ENCODE data around the gene CNOT4. TPM values are rescaled to one million over a fixed set of nuclear protein-coding genes. Genes with fewer than 3 reads are reported as not detected.
"Not testable (repeated sequence)": the region's sequence is repeated elsewhere in the genome, so short reads cannot be mapped to it uniquely, and the experiment has no call there.

The CNOT4 gene
- total RNA-seq, 3 donors from 2014 or later: 21.6 to 31.6 (median 22.2) TPM

GRCh38 chr7:135448753-135449152, 61.1 kb downstream of the CNOT4 start:
- TF ChIP-seq CTCF (IDR thresholded peaks at IDR 0.05) (no peak), POLR2AphosphoS5 (IDR thresholded peaks at IDR 0.05) (no peak), POLR2A (IDR thresholded peaks at IDR 0.05) (no peak)
- Histone ChIP-seq H3K27me3 (no peaks in the 10 kb centered on the region), H3K36me3 (no peaks in the 10 kb centered on the region)

GRCh38 chr7:135447748-135448147, 62.2 kb downstream of the CNOT4 start:
- no peak for DNase-seq (ENCODE audit: low spot score in 2 of 2)

More at GRCh38 chr7:135448753-135449152, 61.1 kb downstream of the CNOT4 start:
- H3K4me3 ChIP-seq: no peak overlapping the region
- no peak overlapping the region for H3K27ac ChIP-seq
- H3K9me3 ChIP-seq: no peaks in the 10 kb centered on the region
- H3K4me1 ChIP-seq: no peaks in the 10 kb centered on the region
- no peak for DNase-seq (ENCODE audit: low spot score in 2 of 2)
- intact Hi-C loops (cut with DNase I; ENCODE audit: low total_unique reads): no loop called here

GRCh38 chr7:135445690-135446089, 64.2 kb downstream of the CNOT4 start:
- DNase-seq (ENCODE audit: low spot score in 2 of 2): no peak
- Histone ChIP-seq H3K4me3 (no peak overlapping the region), H3K27ac (no peak overlapping the region), H3K36me3 (no peaks in the 10 kb centered on the region), H3K9me3 (no peaks in the 10 kb centered on the region), H3K4me1 (no peaks in the 10 kb centered on the region), H3K27me3 (no peaks in the 10 kb centered on the region)
- intact Hi-C loops (cut with DNase I; ENCODE audit: low total_unique reads): no loop called here
- no peak for TF ChIP-seq POLR2A (IDR thresholded peaks at IDR 0.05)
- TF ChIP-seq CTCF (IDR thresholded peaks at IDR 0.05): no peak
- TF ChIP-seq POLR2AphosphoS5 (IDR thresholded peaks at IDR 0.05): no peak

More at GRCh38 chr7:135447748-135448147, 62.2 kb downstream of the CNOT4 start:
- intact Hi-C loops (cut with DNase I; ENCODE audit: low total_unique reads): no loop called here
- no peak overlapping the region for H3K27ac ChIP-seq
- TF ChIP-seq POLR2AphosphoS5 (IDR thresholded peaks at IDR 0.05) (no peak), CTCF (IDR thresholded peaks at IDR 0.05) (no peak), POLR2A (IDR thresholded peaks at IDR 0.05) (no peak)
- H3K9me3 ChIP-seq: no peaks in the 10 kb centered on the region
- H3K36me3 ChIP-seq: no peaks in the 10 kb centered on the region
- no peaks in the 10 kb centered on the region for H3K27me3 ChIP-seq
- H3K4me3 ChIP-seq: no peak overlapping the region
- H3K4me1 ChIP-seq: no peaks in the 10 kb centered on the region

- DNase-seq (ENCODE audit: low spot score in 2 of 2); H3K27me3 ChIP-seq; H3K9me3 ChIP-seq; H3K4me1 ChIP-seq; intact Hi-C loops (cut with DNase I; ENCODE audit: low total_unique reads); H3K36me3 ChIP-seq; H3K27ac ChIP-seq; H3K4me3 ChIP-seq: not testable (repeated sequence)
Measured at GRCh38 chr7:135445266-135445665, 64.6 kb downstream of the CNOT4 start.

GRCh38 chr7:135441791-135442190, 68.1 kb downstream of the CNOT4 start:
- intact Hi-C loops (cut with DNase I; ENCODE audit: low total_unique reads): no loop called here
- no peak for DNase-seq (ENCODE audit: low spot score in 2 of 2)
- no peak overlapping the region for H3K27ac ChIP-seq
- no peaks in the 10 kb centered on the region for H3K36me3 ChIP-seq
- no peak overlapping the region for H3K4me3 ChIP-seq
- H3K9me3 ChIP-seq: no peaks in the 10 kb centered on the region
- no peaks in the 10 kb centered on the region for H3K4me1 ChIP-seq
- no peak for TF ChIP-seq POLR2A (IDR thresholded peaks at IDR 0.05)
- no peak for TF ChIP-seq CTCF (IDR thresholded peaks at IDR 0.05)
- no peak for TF ChIP-seq POLR2AphosphoS5 (IDR thresholded peaks at IDR 0.05)
- H3K27me3 ChIP-seq: no peaks in the 10 kb centered on the region

- Histone ChIP-seq H3K4me3 (no peak overlapping the region), H3K4me1 (no peaks in the 10 kb centered on the region), H3K27ac (no peak overlapping the region), H3K27me3 (no peaks in the 10 kb centered on the region), H3K9me3 (no peaks in the 10 kb centered on the region), H3K36me3 (no peaks in the 10 kb centered on the region)
- no peak for DNase-seq (ENCODE audit: low spot score in 2 of 2)
- TF ChIP-seq CTCF (IDR thresholded peaks at IDR 0.05): no peak
- no peak for TF ChIP-seq POLR2A (IDR thresholded peaks at IDR 0.05)
- no peak for TF ChIP-seq POLR2AphosphoS5 (IDR thresholded peaks at IDR 0.05)
- intact Hi-C loops (cut with DNase I; ENCODE audit: low total_unique reads): no loop called here
Measured at GRCh38 chr7:135434047-135434446, 75.9 kb downstream of the CNOT4 start.

Measured in breast epithelium (tissue), 4 donors.